T-helper 2 cell (primary cell): ENCODE data around the gene SPATC1L.
A peak's percentile ranks its signal among the peaks of the same experiment; 100 is the strongest.

ENCODE experiments used
- DNase-seq, 5 experiments: peaks; one replicate each; pipeline versions ENCODE4 v3.0.0 to v3.0.0-alpha.2; 2012 to 2022

Gene SPATC1L

DNA sequence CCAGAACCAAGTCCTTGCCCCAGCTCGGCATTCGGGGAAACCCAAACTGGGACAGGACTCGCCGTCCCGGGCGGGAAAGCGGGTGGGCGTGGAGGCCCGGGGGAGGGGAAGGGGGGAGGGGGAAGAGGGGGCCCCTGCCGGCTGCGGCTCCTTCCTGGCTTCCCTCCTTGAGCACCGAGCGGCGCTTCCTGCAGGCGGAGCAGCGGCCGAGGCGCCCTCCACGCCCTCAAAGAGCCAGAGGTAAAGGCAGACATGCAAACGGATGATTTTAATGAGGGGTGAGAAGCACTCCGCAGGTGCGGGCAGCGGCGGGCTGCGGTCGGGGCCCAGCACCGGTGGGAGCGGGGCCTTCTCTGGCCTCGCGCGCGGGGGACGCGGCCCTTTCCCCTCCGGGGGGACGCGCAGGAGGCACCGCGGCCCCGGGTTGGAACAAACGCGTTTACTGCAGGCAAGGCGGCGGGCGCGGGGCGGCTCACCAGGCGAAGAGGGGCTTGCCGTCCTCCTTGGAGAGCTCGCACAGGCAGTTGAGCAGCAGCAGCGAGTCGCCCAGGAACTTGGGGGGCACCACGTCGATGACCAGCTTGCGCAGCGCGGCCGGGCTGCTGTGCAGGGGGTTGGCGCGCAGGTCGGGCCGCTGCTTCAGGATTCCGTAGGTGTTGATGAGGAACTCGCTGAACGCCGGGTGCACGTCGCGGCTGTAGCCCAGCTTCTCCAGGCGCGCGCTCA lies 23.2 kb downstream of the SPATC1L start:
- peak in 2 of 5 experiments; percentile 8 to 49 for DNase-seq

- no peak for DNase-seq
Measured at GRCh38 chr21:46160657-46160906, 23.7 kb downstream of the SPATC1L start.

- no peak for DNase-seq
Measured at GRCh38 chr21:46159841-46160656, 24.2 kb downstream of the SPATC1L start.

DNA sequence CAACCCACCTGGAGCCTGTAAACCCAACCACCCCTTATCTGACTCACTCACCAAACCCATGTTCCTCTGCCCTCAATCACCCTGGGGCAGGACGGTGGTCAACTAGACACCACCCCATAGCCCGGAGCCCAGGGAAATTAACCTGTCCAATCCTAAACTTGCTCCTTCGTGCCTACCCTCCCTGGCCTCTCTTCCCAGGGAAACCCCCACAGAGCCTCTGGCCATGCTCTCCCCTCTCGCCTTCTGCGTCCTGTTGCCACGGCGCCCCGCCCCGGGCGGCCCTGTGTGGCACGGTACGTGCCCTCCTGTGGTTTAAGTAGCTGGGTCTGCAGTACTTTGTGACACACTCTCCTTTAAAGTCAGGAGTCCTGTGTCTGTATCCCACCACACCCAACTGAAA lies 24.9 kb downstream of the SPATC1L start:
- no peak for DNase-seq

DNA sequence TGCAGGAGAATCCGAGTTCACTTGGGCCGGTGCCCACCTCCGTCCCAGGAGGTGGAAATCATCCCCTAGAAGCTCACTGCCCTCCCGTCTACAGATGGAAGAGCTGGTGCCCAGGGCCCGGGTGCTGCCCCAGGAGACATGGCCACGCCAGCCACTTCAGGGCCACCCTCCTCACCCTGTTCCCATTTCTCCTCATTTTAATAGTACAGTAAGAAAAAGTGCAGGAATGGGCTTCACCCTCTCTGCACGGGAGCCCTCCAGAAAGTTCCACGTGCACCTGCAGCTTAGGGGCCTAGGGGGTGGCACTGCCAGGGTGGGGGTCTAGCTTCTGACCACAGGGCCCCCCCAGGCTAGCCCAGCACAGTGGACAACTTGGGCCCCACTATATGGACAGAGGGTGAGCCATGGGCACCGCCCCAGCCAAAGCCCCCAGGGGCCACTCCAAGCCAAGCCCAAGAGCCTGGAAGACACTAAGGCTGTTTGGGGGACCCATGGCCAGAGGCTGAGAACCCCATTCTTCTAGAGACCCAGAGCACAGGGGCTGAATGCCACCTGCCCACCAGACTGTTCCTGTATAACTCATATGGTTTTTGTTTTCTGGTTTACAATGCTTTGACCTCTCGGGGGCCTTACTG lies 25.5 kb downstream of the SPATC1L start:
- no peak for DNase-seq

GRCh38 chr21:46157987-46158451 lies 26.2 kb downstream of the SPATC1L start:
- peak in 1 of 5 experiments; percentile 6 for DNase-seq

- no peak for DNase-seq
Measured at GRCh38 chr21:46157396-46157986, 26.8 kb downstream of the SPATC1L start.

DNA sequence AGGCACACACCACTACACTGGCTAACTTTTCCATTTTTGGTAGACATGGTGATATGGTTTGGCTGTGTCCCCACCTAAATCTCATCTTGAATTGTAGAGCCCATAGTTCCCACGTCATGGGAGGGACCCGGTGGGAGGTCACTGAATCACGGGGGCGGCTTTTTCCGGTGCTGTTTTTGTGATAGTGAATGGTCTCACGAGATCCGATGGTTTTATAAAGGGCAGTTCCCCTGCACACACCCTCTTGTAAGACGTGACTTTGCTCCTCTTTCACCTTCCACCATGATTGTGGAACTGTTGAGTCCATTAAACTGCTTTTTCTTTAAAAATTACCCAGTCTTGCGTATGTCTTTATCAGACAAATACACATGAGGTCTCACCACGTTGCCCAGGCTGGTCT lies 27.6 kb downstream of the SPATC1L start:
- DNase-seq, result no peak

DNA sequence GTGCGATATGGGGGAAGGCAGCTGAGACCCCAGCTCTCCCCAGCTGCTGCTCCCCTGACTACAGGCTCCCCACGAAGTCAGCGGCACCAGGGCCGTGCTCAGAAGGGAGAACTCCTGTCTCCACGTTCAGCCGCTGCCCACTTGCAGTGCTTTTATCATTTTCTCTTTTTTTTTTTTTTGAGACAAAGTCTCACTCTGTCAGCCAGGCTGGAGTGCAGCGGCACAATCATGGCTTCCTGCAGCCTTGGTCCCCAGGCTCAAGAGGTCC lies 27.9 kb downstream of the SPATC1L start:
- DNase-seq, result no peak

DNA sequence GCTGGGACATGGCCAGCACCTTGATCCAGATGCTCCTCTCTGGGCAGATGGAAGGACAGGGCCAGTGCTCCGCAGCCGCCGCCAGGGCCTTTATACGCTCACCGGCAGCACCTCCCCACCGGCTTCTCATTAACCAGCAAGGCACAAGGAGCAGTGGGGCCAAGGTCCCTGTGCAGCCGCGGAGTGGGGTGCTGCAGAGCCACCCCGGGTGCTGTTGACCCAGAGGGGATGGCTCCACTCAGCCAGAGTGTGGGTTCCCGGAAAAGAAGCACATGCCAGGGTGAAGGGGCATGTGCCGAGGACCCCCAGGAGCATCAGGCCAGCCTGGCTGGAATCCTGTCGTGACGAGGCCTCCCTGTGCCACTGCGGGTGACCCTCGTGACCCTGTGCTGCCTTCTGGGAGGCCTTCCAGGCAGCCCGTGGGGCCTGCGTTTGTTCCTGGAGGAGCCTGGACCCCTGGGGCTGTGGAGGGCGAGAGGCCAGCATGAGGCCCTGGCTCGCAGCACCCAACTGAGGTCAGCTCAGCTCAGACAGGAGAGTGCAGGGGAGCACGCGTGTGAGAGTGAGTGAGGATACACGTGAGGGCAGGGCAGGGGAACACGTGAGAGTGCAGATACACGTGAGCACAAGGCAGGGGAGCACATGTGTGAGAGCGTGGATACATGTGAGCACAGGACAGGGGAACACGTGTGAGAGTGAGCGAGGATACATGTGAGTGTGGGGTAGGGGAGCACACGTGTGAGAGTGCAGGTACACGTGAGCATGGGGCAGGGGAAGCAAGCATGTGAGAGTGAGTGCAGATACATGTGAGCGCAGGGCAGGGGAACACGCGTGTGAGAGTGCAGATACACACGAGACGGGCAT lies 28.5 kb downstream of the SPATC1L start, which contains the start of gene FTCD:
Gene FTCD, minus strand, starts transcription at position 66 of the 864 bp plus-strand sequence. Its CDS starts 56 bp downstream, at position 10.
- no peak for DNase-seq

DNA sequence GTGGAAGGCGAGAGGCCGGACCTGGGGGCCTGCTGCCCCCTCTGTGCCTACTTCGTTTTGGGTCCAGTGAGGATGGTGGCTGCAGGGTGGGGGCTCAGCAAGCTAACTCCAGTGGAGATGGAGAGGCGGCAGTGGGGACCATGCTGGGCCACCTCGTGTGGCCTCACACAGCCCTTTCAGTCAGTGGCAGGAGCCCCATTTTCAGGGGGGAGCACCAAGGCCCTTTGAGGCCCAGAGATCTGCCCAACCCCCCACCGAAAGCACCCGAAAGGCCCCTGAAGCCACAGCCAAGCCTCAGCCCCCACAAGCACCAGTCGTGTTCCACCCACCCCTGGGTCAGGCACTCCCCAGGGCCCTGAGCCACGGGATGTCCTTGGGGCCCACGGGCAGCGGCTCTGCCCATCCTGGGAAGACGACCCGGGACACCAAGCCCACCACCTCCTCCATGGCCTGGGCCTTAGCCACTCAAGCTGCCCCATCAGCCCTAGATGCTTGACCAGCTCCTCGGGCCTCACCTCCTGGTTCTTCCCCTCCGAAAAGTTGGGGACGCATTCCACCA lies 29.2 kb downstream of the SPATC1L start:
- DNase-seq, result no peak

DNA sequence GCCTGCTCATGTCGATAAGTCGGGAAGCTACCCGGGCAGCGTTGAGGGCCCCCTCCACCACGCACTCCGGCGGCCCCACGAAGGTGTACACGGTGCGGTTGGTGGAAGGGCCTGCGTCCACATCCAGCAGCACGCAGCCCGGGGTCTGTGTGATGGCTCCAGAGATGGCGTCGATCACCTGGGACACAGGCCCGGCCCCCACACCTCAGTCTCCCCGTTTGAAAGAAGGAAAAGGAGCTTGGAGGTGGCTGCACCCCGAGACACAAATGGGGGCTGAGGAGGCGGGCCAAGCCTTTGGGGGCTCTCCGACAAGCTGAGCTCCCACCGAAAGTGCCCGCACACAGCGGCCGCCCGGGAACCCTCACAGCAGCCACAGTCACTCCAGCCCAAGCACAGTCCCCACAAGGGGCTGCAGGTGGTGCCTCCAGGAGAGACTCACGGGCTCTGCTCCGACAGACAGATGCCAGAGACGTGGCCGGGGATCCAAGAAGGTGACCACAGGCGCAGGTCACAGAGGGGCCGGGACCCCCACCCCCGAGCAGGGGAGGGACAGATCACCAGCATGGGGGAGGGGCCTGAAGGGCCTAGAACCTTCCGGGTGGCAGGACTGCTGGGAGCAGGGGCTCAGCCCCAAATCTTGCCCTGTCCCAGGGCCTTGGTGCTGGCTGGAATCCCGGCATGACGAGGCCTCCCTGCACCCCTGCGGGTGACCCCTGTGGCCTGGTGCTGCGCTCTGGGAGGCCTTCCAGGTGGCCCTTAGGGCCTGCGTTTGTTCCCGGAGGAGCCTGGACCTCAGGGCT lies 29.9 kb downstream of the SPATC1L start:
- peak in 1 of 5 experiments; percentile 8 for DNase-seq

GRCh38 chr21:46153247-46154154 lies 30.8 kb downstream of the SPATC1L start:
- DNase-seq, result peak in 4 of 5 experiments; percentile 22 to 38 (median 26)

DNA sequence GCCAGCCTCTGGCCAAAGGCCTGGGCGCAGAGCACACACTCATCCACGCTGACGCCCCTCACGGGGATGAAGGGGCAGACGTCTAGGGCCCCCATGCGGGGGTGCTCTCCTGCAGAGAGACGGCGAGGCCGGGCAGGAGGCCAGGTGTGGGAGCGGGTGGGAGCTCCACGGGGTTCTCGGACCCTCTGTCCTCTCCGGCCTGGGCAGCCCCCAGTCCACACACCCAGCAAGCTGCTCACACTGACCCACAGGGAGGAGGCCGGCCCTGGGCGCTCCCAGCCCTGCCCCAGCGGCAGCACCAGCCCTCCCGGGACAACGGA lies 31.4 kb downstream of the SPATC1L start:
- no peak for DNase-seq

DNA sequence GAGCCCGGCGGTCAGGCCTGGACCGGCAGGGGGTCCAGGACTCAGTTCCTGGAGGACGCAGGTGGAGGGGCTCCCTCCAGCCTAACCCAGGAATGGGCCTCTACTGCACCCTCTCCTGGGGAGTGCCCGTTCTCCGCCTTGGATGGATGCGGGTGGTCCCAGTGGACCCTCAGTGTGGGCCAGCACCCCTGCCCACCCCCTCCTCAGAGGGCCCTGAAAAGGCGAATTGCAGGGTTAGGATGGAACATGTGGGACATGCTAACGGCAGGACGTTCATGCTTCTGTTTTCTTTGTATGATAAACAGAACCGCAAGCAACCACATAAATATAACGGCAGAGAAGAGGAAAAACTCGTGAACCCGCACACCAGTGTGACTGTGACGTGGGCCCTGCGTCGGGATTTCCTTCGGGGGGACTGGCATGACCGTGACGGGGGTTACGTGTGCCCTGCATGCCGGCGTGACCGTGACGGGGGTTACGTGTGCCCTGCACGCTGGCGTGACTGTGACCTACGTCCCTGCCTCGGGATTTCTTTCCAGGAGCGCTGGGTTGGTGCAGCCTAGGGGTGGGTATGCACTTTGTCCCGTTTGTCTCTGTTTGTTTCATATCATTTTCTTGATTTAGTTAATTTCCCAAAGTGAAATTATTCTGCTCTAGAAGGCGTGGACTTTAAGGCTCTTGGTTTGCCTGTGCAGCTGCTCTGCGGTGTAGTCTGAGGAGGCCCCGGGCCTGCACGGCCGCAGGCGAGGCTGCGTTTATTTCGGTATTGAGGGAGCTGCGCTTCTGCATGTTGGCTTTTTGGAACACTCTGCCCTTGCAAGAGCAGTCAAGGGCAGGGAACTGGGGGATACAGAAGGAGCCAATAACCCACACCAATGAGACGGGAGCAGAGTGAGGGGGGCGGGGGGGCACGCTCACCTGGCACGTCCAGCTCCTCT lies 32.0 kb downstream of the SPATC1L start:
- no peak for DNase-seq

DNA sequence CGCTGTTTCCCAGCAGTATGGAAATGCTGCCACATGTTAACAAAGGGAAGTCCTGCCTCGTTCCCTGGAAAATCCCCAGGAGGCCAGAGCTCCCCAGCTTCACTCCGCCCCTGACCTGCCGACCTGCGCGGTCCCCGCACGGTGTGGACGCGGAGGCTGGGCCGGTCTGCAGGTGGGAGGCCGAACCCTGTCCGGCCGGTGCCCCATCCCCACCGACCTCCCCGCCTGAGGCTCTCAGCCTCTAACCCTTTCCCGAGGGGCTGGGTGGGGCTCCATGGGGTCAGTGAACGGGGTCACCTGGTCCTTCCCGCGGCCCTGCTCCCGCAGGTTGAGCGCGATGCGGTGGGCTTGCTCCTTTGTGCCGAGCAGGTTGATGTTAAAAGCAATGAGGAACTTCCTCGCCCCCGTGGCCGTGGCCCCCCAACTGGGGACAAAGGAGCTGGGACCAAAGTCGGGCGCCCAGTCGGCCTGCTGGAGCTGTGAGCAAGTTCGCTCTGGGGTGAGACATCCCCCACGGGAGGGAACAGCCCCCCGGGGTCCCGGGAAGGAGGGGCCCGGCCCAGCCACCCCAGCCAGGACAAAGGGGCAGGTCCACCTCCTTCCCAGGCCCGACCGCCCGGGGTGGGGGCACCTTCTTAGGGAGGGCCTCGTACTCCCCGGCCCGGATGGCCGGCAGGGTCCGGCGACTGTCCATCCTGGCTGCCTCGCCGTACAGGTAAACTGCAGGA lies 32.8 kb downstream of the SPATC1L start:
- peak in 1 of 5 experiments; percentile 3 for DNase-seq

DNA sequence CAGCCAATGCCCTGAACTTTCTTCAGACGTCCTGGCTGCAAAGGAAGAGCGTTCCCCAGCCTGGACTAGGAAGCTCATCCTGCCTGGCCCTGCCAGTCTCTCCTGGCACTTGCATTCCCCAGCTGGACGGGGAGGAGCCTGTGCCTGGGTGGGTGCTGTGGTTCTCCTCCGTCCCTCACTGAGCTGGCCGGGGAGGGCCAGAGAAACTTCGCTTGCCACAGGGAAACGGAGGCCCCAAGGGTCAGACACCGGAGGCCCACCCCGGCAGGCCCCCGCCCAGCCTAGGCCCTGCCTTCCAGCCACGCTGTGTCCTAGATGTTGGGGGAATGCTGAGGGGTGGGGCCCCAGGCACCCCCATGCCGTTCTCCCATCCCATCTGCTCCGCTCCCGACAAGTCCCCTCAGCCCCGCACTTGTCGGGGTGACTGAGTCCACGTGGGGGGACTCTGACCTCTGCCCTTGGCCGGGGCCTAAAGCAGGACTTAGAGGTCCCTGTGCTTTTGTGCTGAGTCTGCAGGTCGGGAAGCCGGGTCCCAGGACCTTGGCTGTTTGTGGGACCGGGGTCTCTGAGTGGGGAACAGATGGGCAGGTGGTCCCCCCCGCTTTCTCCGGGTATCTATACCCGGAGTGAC lies 33.7 kb downstream of the SPATC1L start:
- no peak for DNase-seq

- DNase-seq, result peak in 1 of 5 experiments; percentile 5
Measured at GRCh38 chr21:46150073-46150472, 34.2 kb downstream of the SPATC1L start.
